Epithelial cell of proximal tubule (primary cell): ENCODE results near the gene SNCB. TPM values are rescaled to one million over a fixed set of nuclear protein-coding genes. Genes with fewer than 3 reads are reported as not detected.

Experiments used
- DNase-seq: peaks from one replicate; pipeline ENCODE4 v3.0.0-alpha.2; 2011; ENCODE audit warnings: low read depth
- H3K4me3 ChIP-seq: 2 replicates; pipeline ENCODE4 v1.5.1; 2011; ENCODE audit warnings: low read depth, mild to moderate bottlenecking, low read length
- total RNA-seq: library from RNA; depleted of rRNA; stranded (reverse); fragments of >200 nt; gene quantifications from 2 replicates; pipeline ENCODE4 v1.2.3, GENCODE V29; 2015
- TF ChIP-seq, protein P1 (sequence below): conservative IDR thresholded peaks from 2 replicates; pipeline ENCODE4 v1.5.1; 2012; ENCODE audit warnings: low read depth, mild to moderate bottlenecking, low read length

Gene SNCB
- total RNA-seq, 1 donor from 2014 or later = 0.17 TPM

DNA sequence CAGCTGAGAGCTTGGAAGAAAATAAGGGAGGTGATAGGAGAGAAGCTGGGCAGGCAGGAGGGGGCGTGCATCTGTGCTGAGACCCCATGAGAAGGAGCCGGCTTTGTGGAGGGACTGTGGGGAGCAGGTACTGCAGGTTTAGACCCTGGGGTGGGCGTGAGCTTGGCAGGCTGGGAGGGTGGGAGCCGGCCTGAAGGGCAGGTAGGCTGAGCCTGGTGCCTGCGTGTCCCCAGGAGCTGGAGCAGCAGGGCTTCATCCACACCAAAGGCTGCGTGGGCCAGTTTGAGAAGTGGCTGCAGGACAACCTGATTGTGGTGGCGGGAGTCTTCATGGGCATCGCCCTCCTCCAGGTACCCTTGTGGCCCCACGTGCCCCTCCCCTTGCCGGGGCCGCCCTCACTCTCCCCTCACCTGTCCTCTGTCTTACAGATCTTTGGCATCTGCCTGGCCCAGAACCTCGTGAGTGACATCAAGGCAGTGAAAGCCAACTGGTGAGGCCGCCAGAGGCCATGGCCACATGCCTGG, 26.2 kb upstream of the SNCB start:
- TF ChIP-seq, protein P1, sequence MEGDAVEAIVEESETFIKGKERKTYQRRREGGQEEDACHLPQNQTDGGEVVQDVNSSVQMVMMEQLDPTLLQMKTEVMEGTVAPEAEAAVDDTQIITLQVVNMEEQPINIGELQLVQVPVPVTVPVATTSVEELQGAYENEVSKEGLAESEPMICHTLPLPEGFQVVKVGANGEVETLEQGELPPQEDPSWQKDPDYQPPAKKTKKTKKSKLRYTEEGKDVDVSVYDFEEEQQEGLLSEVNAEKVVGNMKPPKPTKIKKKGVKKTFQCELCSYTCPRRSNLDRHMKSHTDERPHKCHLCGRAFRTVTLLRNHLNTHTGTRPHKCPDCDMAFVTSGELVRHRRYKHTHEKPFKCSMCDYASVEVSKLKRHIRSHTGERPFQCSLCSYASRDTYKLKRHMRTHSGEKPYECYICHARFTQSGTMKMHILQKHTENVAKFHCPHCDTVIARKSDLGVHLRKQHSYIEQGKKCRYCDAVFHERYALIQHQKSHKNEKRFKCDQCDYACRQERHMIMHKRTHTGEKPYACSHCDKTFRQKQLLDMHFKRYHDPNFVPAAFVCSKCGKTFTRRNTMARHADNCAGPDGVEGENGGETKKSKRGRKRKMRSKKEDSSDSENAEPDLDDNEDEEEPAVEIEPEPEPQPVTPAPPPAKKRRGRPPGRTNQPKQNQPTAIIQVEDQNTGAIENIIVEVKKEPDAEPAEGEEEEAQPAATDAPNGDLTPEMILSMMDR = no peak
- H3K4me3 ChIP-seq = no peak overlapping the region
- no peak for DNase-seq

DNA sequence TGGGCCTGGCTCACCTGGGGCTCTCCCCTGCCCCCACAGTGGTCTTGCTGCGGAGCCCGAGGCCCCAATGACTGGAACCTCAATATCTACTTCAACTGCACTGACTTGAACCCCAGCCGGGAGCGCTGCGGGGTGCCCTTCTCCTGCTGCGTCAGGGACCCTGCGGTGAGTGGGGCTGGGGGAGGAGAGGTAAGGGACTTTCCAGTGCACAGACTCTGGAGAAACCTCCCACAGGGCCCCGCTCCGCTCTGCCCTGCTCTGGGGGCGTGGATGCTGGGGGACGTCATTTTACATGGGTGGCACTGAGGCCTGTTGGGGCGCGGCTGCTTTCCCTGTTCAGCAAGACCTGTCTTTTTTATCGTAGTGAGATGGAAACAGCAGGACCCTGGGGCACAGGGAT, 24.5 kb upstream of the SNCB start:
- no peak for DNase-seq
- no peak overlapping the region for H3K4me3 ChIP-seq
- TF ChIP-seq, protein P1 = no peak

DNA sequence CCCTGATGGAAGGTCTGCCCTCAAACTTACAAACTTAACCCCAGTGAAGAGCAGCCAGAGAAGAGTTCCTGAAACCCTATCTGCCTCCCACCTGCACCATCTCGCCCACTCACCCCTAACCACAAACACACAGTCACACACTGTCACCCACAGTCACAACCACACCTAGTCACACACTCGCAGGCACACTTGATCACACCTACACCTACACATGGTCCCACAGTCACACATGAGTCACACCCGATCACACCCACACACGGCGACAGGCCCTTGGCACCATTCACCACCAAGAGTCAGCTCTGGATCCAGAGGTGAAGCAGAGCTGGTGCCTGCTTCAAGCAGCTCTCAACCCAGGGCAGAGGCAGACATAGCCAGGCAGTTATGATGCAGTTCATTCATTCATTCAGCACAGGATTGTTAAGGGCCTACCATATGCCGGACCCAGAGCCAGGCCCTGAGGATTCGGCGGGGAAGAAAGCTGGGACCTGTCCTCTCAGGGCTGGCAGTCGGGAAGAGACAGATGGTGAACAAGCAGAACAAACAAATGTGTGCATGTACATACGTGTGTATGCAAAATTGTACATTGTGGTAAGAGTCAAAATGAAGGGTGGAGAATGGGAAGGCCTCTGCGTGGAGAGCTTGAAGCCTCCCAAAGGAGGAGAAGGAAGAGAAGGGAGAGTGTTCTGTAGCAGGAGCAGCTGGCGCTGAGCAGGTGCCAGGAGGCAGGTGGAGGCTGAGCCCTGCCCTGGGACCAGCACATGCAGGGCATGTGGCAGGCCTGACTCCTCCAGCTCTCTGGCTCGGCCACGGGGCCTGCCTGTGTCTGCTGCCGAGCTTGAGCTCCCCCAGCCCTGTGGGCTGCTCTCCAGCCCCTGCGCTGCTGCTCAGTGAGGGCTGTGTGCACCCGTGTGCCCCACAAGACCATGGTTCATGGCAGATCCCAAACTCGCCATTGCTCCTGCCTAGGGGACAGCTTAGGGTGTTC, 23.4 kb upstream of the SNCB start:
- H3K4me3 ChIP-seq = no peak overlapping the region
- TF ChIP-seq, protein P1 = no peak
- DNase-seq = no peak

DNA sequence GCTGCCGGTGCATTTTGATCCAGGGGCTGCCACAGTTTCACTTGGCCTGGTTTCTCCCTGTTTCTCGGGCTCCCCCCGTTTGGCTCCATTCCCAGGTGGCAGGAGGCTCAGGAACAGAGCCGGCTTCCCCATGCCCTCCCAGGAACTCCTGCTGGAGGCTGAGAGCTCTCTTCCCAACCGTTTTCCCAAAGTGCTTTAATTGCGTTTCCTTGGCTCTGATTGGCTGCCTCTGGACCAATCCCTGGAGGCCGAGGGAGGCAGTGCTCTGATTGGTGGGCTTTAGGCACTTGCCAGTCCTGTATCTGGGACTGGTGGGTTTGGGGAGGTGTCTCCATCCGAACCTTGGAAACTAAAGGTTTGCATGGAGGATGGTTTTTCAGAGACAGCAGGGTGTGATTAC, 21.8 kb upstream of the SNCB start:
- DNase-seq = no peak
- TF ChIP-seq, protein P1 = no peak
- H3K4me3 ChIP-seq = no peak overlapping the region

DNA sequence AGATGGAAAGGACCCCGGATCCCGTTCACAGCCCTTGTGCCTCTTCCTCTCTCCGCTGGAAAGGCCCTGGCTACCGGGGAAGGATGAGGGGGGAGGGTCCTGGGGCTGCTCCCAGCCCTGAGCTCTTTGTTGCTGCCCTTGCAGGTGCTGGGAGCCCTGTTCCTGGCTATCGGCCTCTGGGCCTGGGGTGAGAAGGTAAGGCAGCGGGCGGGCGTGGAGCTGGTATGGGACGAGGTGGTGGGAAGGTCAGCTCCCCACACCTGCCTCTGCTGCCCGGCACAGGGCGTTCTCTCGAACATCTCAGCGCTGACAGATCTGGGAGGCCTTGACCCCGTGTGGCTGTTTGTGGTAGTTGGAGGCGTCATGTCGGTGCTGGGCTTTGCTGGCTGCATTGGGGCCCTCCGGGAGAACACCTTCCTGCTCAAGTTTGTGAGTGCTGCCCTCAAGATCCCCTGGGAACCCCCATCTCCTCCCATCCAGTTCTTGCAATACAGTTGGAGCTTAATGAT, 21.2 kb upstream of the SNCB start:
- no peak overlapping the region for H3K4me3 ChIP-seq
- DNase-seq = no peak
- TF ChIP-seq, protein P1 = no peak

DNA sequence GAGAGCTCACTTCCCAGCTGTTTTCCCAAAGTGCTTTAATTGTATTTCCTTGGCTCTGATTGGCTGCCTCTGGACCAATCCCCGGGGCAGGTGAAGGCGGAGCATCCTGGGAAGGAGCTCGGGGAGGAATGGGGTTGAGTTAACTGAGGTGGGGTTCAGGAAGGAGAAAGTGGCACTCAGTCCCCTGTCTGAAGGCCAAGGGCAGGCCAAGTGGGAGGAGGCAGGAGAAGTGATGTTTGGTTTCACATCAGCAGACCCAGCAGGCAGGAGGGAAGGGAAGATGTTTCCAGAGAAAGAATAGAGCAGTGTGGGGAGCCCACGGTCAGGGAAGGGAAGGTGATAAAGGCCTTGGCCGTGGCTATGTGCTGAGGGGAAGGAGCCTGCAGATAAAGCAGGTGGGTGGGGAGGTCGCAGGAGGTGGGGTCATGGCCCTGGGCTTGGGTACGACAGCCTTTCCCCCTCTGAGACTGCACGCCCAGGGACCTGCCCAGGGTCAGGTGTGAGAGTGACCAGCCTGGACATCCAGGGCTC, 20.1 kb upstream of the SNCB start:
- TF ChIP-seq, protein P1 = no peak
- H3K4me3 ChIP-seq = no peak overlapping the region
- no peak for DNase-seq
